A673 (cell line): ENCODE data around the gene LNPEP.

ENCODE experiments used
- EZH2 ChIP-seq: fragments of 200-600 bp; sonication (generic); IDR thresholded peaks from 2 replicates; pipeline ENCODE4 v1.6.1; 2017; ENCODE audit warnings: borderline replicate concordance, low read depth, mild to moderate bottlenecking, mixed read lengths, antibody characterized with exemption, low read length; ENCODE audit not compliant: poor library complexity, severe bottlenecking
- TF ChIP-seq, protein P1 (sequence below): fragments of 300-800, 200-600 bp; sonication (generic); conservative IDR thresholded peaks from 2 replicates; pipeline ENCODE4 v1.5.1; 2017; ENCODE audit warnings: low read depth, mild to moderate bottlenecking, antibody characterized with exemption, low read length, moderate library complexity, mixed read lengths

DNA sequence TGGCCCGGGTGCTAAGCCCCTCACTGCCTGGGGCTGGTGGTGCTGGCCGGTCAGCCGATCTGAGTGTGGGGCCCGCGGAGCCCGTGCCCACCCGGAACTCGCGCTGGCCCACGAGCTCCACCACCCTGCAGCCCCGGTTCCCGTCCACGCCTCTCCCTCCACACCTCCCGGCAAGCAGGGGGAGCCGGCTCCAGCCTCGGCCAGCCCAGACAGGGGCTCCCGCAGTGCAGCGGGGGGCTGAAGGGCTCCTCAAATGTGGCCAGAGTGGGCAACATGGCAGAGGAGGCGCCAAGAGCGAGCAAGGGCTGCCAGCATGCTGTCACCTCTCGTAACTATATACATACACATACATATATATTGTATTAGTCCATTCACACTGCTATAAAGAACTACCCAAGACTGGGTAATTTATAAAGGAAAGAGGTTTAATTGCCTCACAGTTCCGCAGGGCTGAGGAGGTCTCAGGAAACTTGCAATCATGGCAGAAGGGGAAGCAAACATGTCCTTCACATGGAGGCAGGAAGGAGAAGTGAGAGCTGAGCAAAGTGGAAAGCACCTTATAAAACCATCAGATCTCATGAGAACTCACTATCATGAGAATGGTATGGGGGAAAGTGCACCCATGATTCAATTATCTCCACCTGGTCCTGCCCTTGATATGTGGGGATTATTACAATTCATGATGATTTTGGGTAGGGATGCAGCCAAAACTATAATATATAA, 149.7 kb downstream of the LNPEP start:
- TF ChIP-seq, protein P1, sequence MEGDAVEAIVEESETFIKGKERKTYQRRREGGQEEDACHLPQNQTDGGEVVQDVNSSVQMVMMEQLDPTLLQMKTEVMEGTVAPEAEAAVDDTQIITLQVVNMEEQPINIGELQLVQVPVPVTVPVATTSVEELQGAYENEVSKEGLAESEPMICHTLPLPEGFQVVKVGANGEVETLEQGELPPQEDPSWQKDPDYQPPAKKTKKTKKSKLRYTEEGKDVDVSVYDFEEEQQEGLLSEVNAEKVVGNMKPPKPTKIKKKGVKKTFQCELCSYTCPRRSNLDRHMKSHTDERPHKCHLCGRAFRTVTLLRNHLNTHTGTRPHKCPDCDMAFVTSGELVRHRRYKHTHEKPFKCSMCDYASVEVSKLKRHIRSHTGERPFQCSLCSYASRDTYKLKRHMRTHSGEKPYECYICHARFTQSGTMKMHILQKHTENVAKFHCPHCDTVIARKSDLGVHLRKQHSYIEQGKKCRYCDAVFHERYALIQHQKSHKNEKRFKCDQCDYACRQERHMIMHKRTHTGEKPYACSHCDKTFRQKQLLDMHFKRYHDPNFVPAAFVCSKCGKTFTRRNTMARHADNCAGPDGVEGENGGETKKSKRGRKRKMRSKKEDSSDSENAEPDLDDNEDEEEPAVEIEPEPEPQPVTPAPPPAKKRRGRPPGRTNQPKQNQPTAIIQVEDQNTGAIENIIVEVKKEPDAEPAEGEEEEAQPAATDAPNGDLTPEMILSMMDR: no peak
- no peak for TF ChIP-seq EZH2
